B cell (primary cell): ENCODE results near the gene KRTAP5-1. TPM values are rescaled to one million over a fixed set of nuclear protein-coding genes. Genes with fewer than 3 reads are reported as not detected.

Experiments used
- ATAC-seq: fragments of 200-7000 bp; cut with Tn5 transposase; one replicate; pipeline ENCODE4 v1.10.0; 2021; ENCODE audit warnings: low read depth, mild to moderate bottlenecking, moderate number of reproducible peaks, moderate library complexity
- CTCF ChIA-PET: fragments of 350-600 bp; sonication (Branson Sonifier 250); formaldehyde crosslinking; loops from one replicate; lab custom pipeline; 2021; ENCODE audit warnings: antibody characterized with exemption, inconsistent platforms; lab: Charles Lee
- POLR2A ChIA-PET: fragments of 350-600 bp; sonication (Branson Sonifier 250); formaldehyde crosslinking; loops from one replicate; lab custom pipeline; 2021; ENCODE audit warnings: antibody characterized with exemption; lab: Charles Lee
- DNase-seq: peaks from one replicate; pipeline ENCODE4 v3.0.0; 2013
- H2AFZ ChIP-seq: 2 replicates; pipeline ENCODE4 v1.6.1; 2012; ENCODE audit warnings: mild to moderate bottlenecking, low read depth, low read length; ENCODE audit not compliant: insufficient read depth, poor library complexity, severe bottlenecking
- H3K27ac ChIP-seq, 2 donors: 1 replicate in 1 of 2; 2 replicates in 1 of 2; pipeline ENCODE4 v1.5.1; 2012 to 2013; ENCODE audit warnings: low read length in 2 of 2, mild to moderate bottlenecking in 2 of 2, moderate library complexity in 1 of 2
- H3K27me3 ChIP-seq, 4 experiments: fragments of 200-600 bp in 1 of 4; sonication (generic) in 1 of 4; replicated peaks in 1 of 4; 1 replicate in 2 of 4; 2 replicates in 2 of 4; pipeline versions ENCODE4 v1.6.1 to v1.7.0; 2013 to 2016; ENCODE audit warnings: low read length in 3 of 4, mild to moderate bottlenecking in 2 of 4, mixed read lengths in 1 of 4, moderate library complexity in 1 of 4; ENCODE audit not compliant: insufficient read depth in 4 of 4, control insufficient read depth in 3 of 4; ENCODE audit errors: control extremely low read depth in 1 of 4
- H3K36me3 ChIP-seq, 2 experiments: replicated peaks in 1 of 2; 1 replicate in 1 of 2; 2 replicates in 1 of 2; pipeline versions ENCODE4 v1.6.1 to v1.7.1; 2013; ENCODE audit warnings: low read length in 1 of 2; ENCODE audit not compliant: insufficient read depth in 2 of 2, control insufficient read depth in 1 of 2; ENCODE audit errors: control extremely low read depth in 1 of 2, extremely low read depth in 1 of 2
- H3K4me1 ChIP-seq, 2 donors: fragments of 200-600 bp in 1 of 2; sonication (generic) in 1 of 2; 1 replicate in 1 of 2; 2 replicates in 1 of 2; pipeline versions ENCODE4 v1.5.1 to v1.6.1; 2013 to 2017; ENCODE audit warnings: low read length in 2 of 2; ENCODE audit not compliant: control insufficient read depth in 2 of 2, insufficient read depth in 2 of 2
- H3K4me2 ChIP-seq: replicated peaks from 2 replicates; pipeline ENCODE3; 2012; ENCODE audit warnings: mild to moderate bottlenecking, low read depth, low read length; ENCODE audit not compliant: poor library complexity, severe bottlenecking
- H3K4me3 ChIP-seq, 5 experiments: fragments of 200-600 bp in 1 of 5; sonication (generic) in 1 of 5; 1 replicate in 3 of 5; 2 replicates in 2 of 5; pipeline versions ENCODE4 v1.5.1 to v1.7.0; 2011 to 2016; ENCODE audit warnings: low read length in 4 of 5, mild to moderate bottlenecking in 4 of 5, low read depth in 2 of 5, control low read depth in 1 of 5, moderate library complexity in 1 of 5; ENCODE audit not compliant: insufficient read depth in 1 of 5; ENCODE audit errors: control extremely low read depth in 1 of 5, extremely low read depth in 1 of 5
- H3K79me2 ChIP-seq: fragments of 200-600 bp; sonication (generic); one replicate; pipeline ENCODE4 v1.6.0; 2016; ENCODE audit warnings: low read length; ENCODE audit not compliant: control insufficient read depth, insufficient read depth
- H3K9ac ChIP-seq: fragments of 200-600 bp; sonication (generic); 2 replicates; pipeline ENCODE4 v1.6.1; 2017; ENCODE audit warnings: mild to moderate bottlenecking, low read length, moderate library complexity
- H3K9me3 ChIP-seq, 3 donors: one replicate each; pipeline versions ENCODE4 v1.6.1 to v1.7.1; 2013; ENCODE audit warnings: low read length in 2 of 3; ENCODE audit not compliant: control insufficient read depth in 2 of 3, insufficient read depth in 1 of 3; ENCODE audit errors: control extremely low read depth in 1 of 3
- H4K20me1 ChIP-seq: 2 replicates; pipeline ENCODE4 v1.6.0; 2012; ENCODE audit warnings: mild to moderate bottlenecking, low read length; ENCODE audit not compliant: insufficient read depth, control insufficient read depth, poor library complexity, severe bottlenecking
- H3K27ac Mint-ChIP-seq: one replicate; pipeline ENCODE4 v1.8.0; 2021; ENCODE audit warnings: mixed read lengths
- H3K27me3 Mint-ChIP-seq: one replicate; pipeline ENCODE4 v1.8.0; 2021; ENCODE audit warnings: mixed read lengths
- H3K4me1 Mint-ChIP-seq: one replicate; pipeline ENCODE4 v1.8.0; 2021; ENCODE audit warnings: mixed read lengths
- H3K4me3 Mint-ChIP-seq: one replicate; pipeline ENCODE4 v1.8.0; 2021; ENCODE audit warnings: mixed read lengths
- H3K9me3 Mint-ChIP-seq: one replicate; pipeline ENCODE4 v1.8.0; 2022; ENCODE audit warnings: mixed read lengths; ENCODE audit not compliant: insufficient read depth
- CTCF ChIP-seq: fragments of 200-600 bp; IDR thresholded peaks from one replicate; pipeline ENCODE4 v1.8.0; 2022; ENCODE audit warnings: antibody characterized with exemption, mild to moderate bottlenecking
- EZH2 ChIP-seq: IDR thresholded peaks from 2 replicates; pipeline ENCODE4 v1.6.1; 2012; ENCODE audit warnings: borderline replicate concordance, low read depth, mild to moderate bottlenecking, moderate library complexity, low read length; ENCODE audit not compliant: insufficient read depth, poor library complexity, severe bottlenecking
- WGBS: methylation state at CpG from one replicate; pipeline ENCODE4 v1.1.5; 2013; ENCODE audit warnings: missing lambda C conversion rate; ENCODE audit not compliant: insufficient coverage; 5-methylcytosine and 5-hydroxymethylcytosine counted together
- intact Hi-C: fragments of 100-400 bp; cut with micrococcal nuclease; formaldehyde crosslinking; loops from one replicate; pipeline ENCODE4 v1.10.0; 2022
- polyA plus RNA-seq: library from polyadenylated mRNA; depleted of rRNA; stranded (reverse); fragments of >200 nt; gene quantifications from 2 replicates; pipeline ENCODE4 v1.2.3, GENCODE V29; 2012
- total RNA-seq, 2 donors: library from RNA; stranded (reverse); fragments of 120-200 nt in 1 of 2; gene quantifications; 1 replicate in 1 of 2; 2 replicates in 1 of 2; pipeline versions ENCODE4 v1.2.3 to v1.2.4, GENCODE V29; 2013 to 2022

KRTAP5-1 gene
- total and polyA plus RNA-seq, 2 donors (not counting 1 experiment from before 2014, with no cell fraction given), result not detected

GRCh38 chr11:1553808-1554594 is 31.1 kb downstream of the KRTAP5-1 start:
- ATAC-seq (no peak), DNase-seq (peak; percentile 31)
- Mint-ChIP-seq H3K27me3 (peaks cover 36% of the 10 kb centered on the region), H3K27ac (no peak overlapping the region), H3K4me3 (no peak overlapping the region), H3K9me3 (no peaks in the 10 kb centered on the region), H3K4me1 (peaks cover 7% of the 10 kb centered on the region)
- H3K27ac ChIP-seq, result no peak overlapping the region
- CTCF ChIA-PET, result interaction anchor here (1.4 kb wide), 1 partner anchor 19 kb away, joined by 4 read pairs; no protein-coding TSS in a partner anchor
- POLR2A ChIA-PET, result no interaction called here
- H2AFZ ChIP-seq, result no peak overlapping the region
- H4K20me1 ChIP-seq, result no peaks in the 10 kb centered on the region
- intact Hi-C loops, result no loop called here
- no peak overlapping the region for H3K4me3 ChIP-seq
- H3K9ac ChIP-seq, result no peak overlapping the region
- WGBS, result 56% methylated on average over 20 of the region's 20 CpGs
- H3K4me2 ChIP-seq, result no peak overlapping the region
- H3K4me1 ChIP-seq, result peaks cover 0 to 5% of the 10 kb centered on the region in 2 donors
- H3K9me3 ChIP-seq, result peaks cover 0 to 3% (median 0%) of the 10 kb centered on the region in 3 donors
- peaks cover 0 to 40% (median 8%) of the 10 kb centered on the region in 4 experiments for H3K27me3 ChIP-seq
- no peaks in the 10 kb centered on the region for H3K36me3 ChIP-seq
- TF ChIP-seq CTCF (no peak), EZH2 (no peak)
- H3K79me2 ChIP-seq, result no peaks in the 10 kb centered on the region
